Prostate gland (tissue), 2 donors: ENCODE measurements around the gene RNF44.

ENCODE experiments used
- CTCF ChIP-seq, 4 experiments: fragments of 200-600 bp in 2 of 4; fragments of 450-650 bp in 2 of 4; sonication (generic) in 2 of 4; IDR thresholded peaks; 1 replicate in 3 of 4; 2 replicates in 1 of 4; pipeline ENCODE4 v1.5.1; 2016 to 2019; ENCODE audit warnings: antibody characterized with exemption in 4 of 4, mild to moderate bottlenecking in 2 of 4, moderate library complexity in 2 of 4
- POLR2A ChIP-seq: fragments of 450-650 bp; IDR thresholded peaks from one replicate; pipeline ENCODE4 v1.6.1; 2016; ENCODE audit warnings: antibody characterized with exemption, mild to moderate bottlenecking

GRCh38 chr5:176486189-176486757 lies 50.9 kb downstream of the RNF44 start:
- no peak for TF ChIP-seq CTCF (IDR thresholded peaks at IDR 0.05)
- no peak for TF ChIP-seq POLR2A
